RWPE2 (cell line): Measurements from ENCODE around the gene SLITRK2.

ENCODE experiments used
- ATAC-seq: fragments of 200-7000 bp; cut with Tn5 transposase; 3 replicates; pipeline ENCODE4 v1.9.1; 2021; ENCODE audit warnings: low read depth
- DNase-seq: peaks from one replicate; pipeline ENCODE4 v3.0.0-alpha.2; 2020; ENCODE audit warnings: low spot score
- H3K27ac ChIP-seq: fragments of 450-650 bp; 2 replicates; pipeline ENCODE4 v1.5.1; 2017; ENCODE audit warnings: mild to moderate bottlenecking; ENCODE audit not compliant: poor library complexity, severe bottlenecking
- H3K27me3 ChIP-seq: fragments of 250-450 bp; sonication (Bioruptor Pico); 2 replicates; pipeline ENCODE4 v1.5.1; 2021; ENCODE audit warnings: mild to moderate bottlenecking, moderate library complexity; ENCODE audit not compliant: insufficient read depth, poor library complexity, severe bottlenecking
- H3K36me3 ChIP-seq: fragments of 250-450 bp; sonication (Bioruptor Pico); 2 replicates; pipeline ENCODE4 v1.5.1; 2020; ENCODE audit warnings: low read depth, mild to moderate bottlenecking, moderate library complexity
- H3K4me1 ChIP-seq: fragments of 250-450 bp; sonication (Bioruptor Pico); 2 replicates; pipeline ENCODE4 v1.5.1; 2021; ENCODE audit warnings: mild to moderate bottlenecking, moderate library complexity; ENCODE audit not compliant: insufficient read depth, poor library complexity, severe bottlenecking
- H3K4me3 ChIP-seq: fragments of 250-450 bp; sonication (Bioruptor Pico); 2 replicates; pipeline ENCODE4 v1.5.1; 2021; ENCODE audit warnings: mild to moderate bottlenecking, moderate library complexity; ENCODE audit not compliant: severe bottlenecking
- H3K9me3 ChIP-seq: fragments of 250-450 bp; sonication (Bioruptor Pico); 2 replicates; pipeline ENCODE4 v1.5.1; 2021; ENCODE audit warnings: mild to moderate bottlenecking, moderate library complexity; ENCODE audit not compliant: severe bottlenecking
- TF ChIP-seq, protein P1 (sequence below): fragments of 450-650 bp; IDR thresholded peaks from one replicate; pipeline ENCODE4 v1.5.1; 2017; ENCODE audit warnings: mild to moderate bottlenecking, moderate library complexity; ENCODE audit not compliant: poor library complexity, severe bottlenecking

Gene SLITRK2

DNA sequence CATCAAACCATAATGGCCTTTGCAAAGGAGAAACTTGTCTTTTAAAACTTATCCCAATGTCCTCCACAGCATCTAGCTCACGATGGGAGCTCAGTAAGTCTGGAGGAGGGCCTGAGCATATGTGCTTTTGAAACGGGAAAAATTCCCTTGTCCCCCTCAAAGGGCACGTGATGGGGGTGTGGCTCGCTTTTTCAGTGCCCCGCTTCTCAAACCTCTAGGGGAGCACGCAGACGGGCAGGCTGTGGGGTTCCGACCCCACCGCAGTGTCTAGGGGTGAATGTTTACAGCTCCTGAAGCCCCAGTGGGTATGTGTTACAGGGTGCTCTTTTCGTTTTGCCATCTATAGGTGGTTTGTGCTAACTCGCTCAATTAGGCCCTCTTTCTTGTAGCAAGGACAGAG is 31.2 kb downstream of the SLITRK2 start:
- H3K27me3 ChIP-seq = no peaks in the 10 kb centered on the region

DNA sequence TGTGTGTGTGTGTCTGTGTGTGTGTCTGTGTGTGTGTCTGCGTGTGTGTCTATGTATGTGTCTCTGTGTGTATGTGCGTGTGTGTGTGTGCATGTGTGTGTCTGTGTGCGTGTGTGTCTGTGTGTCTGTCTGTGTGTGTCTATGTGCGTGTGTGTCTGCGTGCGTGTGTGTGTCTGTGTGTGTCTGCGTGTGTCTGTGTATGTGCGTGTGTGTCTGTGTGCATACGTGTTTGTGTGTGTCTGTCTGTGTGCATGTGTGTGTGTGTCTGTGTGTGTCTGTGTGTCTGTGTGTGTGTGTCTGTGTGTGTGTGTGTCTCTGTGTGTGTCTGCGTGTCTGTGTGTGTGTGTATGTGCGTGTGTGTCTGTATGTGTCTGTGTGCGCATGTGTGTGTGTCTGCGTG is 35.6 kb downstream of the SLITRK2 start:
- Histone ChIP-seq H3K36me3 (no peaks in the 10 kb centered on the region), H3K27ac (no peak overlapping the region), H3K4me1 (no peaks in the 10 kb centered on the region), H3K4me3 (no peak overlapping the region), H3K9me3 (no peaks in the 10 kb centered on the region), H3K27me3 (no peaks in the 10 kb centered on the region)
- DNase-seq (no peak), ATAC-seq (no peak)
- TF ChIP-seq, protein P1, sequence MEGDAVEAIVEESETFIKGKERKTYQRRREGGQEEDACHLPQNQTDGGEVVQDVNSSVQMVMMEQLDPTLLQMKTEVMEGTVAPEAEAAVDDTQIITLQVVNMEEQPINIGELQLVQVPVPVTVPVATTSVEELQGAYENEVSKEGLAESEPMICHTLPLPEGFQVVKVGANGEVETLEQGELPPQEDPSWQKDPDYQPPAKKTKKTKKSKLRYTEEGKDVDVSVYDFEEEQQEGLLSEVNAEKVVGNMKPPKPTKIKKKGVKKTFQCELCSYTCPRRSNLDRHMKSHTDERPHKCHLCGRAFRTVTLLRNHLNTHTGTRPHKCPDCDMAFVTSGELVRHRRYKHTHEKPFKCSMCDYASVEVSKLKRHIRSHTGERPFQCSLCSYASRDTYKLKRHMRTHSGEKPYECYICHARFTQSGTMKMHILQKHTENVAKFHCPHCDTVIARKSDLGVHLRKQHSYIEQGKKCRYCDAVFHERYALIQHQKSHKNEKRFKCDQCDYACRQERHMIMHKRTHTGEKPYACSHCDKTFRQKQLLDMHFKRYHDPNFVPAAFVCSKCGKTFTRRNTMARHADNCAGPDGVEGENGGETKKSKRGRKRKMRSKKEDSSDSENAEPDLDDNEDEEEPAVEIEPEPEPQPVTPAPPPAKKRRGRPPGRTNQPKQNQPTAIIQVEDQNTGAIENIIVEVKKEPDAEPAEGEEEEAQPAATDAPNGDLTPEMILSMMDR = no peak

More for the DNA sequence above, 31.2 kb downstream of the SLITRK2 start:
- Histone ChIP-seq H3K36me3 (no peaks in the 10 kb centered on the region), H3K4me3 (no peak overlapping the region), H3K27ac (no peak overlapping the region), H3K9me3 (no peaks in the 10 kb centered on the region), H3K4me1 (no peaks in the 10 kb centered on the region)
- DNase-seq = no peak
- TF ChIP-seq, protein P1 = no peak
- no peak for ATAC-seq

DNA sequence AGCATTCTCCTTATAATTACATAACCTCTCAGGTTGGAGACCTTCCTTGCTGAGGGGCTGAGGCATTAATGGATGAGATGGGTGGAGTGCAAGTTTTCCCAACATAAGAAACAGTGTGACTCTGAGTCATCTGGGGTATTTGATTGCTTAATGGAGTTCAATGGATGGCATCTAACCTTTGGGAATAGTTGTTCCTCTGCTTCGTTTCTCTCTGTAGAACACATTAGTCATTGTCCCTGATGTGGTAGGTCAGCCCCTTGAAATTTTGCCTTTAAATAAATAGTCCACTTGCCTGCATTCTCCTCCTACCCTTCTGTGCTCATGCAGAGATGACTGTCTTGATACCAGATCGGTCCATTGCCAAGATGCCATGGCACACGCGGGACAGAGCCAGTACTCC is 38.6 kb downstream of the SLITRK2 start:
- Histone ChIP-seq H3K4me3 (no peak overlapping the region), H3K9me3 (no peaks in the 10 kb centered on the region), H3K27me3 (no peaks in the 10 kb centered on the region), H3K27ac (no peak overlapping the region), H3K36me3 (no peaks in the 10 kb centered on the region), H3K4me1 (no peaks in the 10 kb centered on the region)
- TF ChIP-seq, protein P1 = no peak
- DNase-seq = no peak
- ATAC-seq = no peak

DNA sequence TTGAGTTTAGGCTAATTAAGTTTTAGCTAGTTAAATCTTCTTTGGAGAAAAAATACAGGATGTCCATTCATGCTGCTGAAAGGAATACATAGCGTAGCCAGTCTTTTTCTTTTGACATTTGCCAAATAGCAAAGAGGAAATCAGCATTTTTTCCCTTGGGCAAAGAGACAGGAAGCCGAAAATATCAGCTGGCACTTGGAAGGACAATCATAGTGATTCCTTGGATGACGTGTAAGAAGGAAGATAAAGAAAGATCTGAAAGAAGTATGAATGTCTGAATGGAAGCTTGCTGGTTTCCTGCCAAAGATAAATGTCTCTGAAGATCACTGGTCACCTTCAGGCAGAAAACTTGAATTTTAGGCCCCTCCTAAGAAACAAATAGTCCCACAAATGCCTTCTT is 44.2 kb downstream of the SLITRK2 start:
- Histone ChIP-seq H3K36me3 (no peaks in the 10 kb centered on the region), H3K9me3 (no peaks in the 10 kb centered on the region), H3K4me3 (no peak overlapping the region), H3K27me3 (no peaks in the 10 kb centered on the region), H3K4me1 (no peaks in the 10 kb centered on the region), H3K27ac (no peak overlapping the region)
- no peak for DNase-seq
- no peak for ATAC-seq
- TF ChIP-seq, protein P1 = no peak

DNA sequence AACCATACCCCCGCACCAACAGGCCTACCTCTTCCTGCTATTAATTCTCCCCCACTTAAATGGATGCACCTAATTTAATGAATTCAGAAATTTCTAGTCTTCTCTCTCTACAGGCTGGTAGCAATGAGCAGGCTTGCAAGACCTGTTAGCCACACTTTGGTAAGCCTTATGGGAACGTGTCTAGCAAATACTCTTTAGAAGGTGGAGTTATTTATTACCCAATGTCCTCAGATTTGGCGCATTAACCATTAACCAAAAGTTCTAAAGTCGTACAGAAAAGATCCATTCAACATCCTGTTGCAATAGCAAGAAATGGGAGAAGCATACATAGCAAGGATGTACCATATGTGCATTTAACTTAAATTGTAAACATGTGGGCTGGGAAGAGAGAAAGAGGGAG is 47.5 kb downstream of the SLITRK2 start:
- Histone ChIP-seq H3K4me1 (no peaks in the 10 kb centered on the region), H3K9me3 (no peaks in the 10 kb centered on the region), H3K4me3 (no peak overlapping the region), H3K27me3 (no peaks in the 10 kb centered on the region), H3K27ac (no peak overlapping the region), H3K36me3 (no peaks in the 10 kb centered on the region)
- ATAC-seq (no peak), DNase-seq (no peak)
- TF ChIP-seq, protein P1 = no peak
